RWPE2 (cell line): ENCODE results near the gene RPS6KA2.
A peak's percentile ranks its signal among the peaks of the same experiment; 100 is the strongest.

Experiments used
- ATAC-seq: fragments of 200-7000 bp; cut with Tn5 transposase; 3 replicates; pipeline ENCODE4 v1.9.1; 2021; ENCODE audit warnings: low read depth
- DNase-seq: peaks from one replicate; pipeline ENCODE4 v3.0.0-alpha.2; 2020; ENCODE audit warnings: low spot score
- H3K27ac ChIP-seq: fragments of 450-650 bp; 2 replicates; pipeline ENCODE4 v1.5.1; 2017; ENCODE audit warnings: mild to moderate bottlenecking; ENCODE audit not compliant: poor library complexity, severe bottlenecking
- H3K27me3 ChIP-seq: fragments of 250-450 bp; sonication (Bioruptor Pico); 2 replicates; pipeline ENCODE4 v1.5.1; 2021; ENCODE audit warnings: mild to moderate bottlenecking, moderate library complexity; ENCODE audit not compliant: insufficient read depth, poor library complexity, severe bottlenecking
- H3K36me3 ChIP-seq: fragments of 250-450 bp; sonication (Bioruptor Pico); 2 replicates; pipeline ENCODE4 v1.5.1; 2020; ENCODE audit warnings: low read depth, mild to moderate bottlenecking, moderate library complexity
- H3K4me1 ChIP-seq: fragments of 250-450 bp; sonication (Bioruptor Pico); 2 replicates; pipeline ENCODE4 v1.5.1; 2021; ENCODE audit warnings: mild to moderate bottlenecking, moderate library complexity; ENCODE audit not compliant: insufficient read depth, poor library complexity, severe bottlenecking
- H3K4me3 ChIP-seq: fragments of 250-450 bp; sonication (Bioruptor Pico); 2 replicates; pipeline ENCODE4 v1.5.1; 2021; ENCODE audit warnings: mild to moderate bottlenecking, moderate library complexity; ENCODE audit not compliant: severe bottlenecking
- H3K9me3 ChIP-seq: fragments of 250-450 bp; sonication (Bioruptor Pico); 2 replicates; pipeline ENCODE4 v1.5.1; 2021; ENCODE audit warnings: mild to moderate bottlenecking, moderate library complexity; ENCODE audit not compliant: severe bottlenecking
- TF ChIP-seq, protein P1 (sequence below): fragments of 450-650 bp; IDR thresholded peaks from one replicate; pipeline ENCODE4 v1.5.1; 2017; ENCODE audit warnings: mild to moderate bottlenecking, moderate library complexity; ENCODE audit not compliant: poor library complexity, severe bottlenecking

RPS6KA2 gene

DNA sequence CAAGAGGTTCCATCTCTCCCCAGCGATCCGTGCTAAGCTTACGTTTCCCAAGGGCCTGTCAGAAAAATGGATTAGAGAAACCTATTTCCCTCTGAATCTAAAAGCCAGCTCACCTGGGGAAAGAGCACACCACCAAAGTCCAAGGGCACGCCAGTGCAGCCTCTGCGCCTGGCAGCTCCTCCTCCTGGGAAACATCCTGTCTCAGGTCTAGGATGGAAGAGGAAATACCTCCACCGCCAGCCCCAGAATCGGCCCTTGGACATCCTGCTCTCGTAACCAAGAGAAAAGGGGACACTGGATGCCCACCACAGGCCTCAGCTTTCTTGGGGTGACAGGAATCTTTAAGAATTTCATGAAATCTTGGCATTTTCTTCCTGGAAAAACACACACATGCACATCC is 59.2 kb downstream of the RPS6KA2 start:
- H3K36me3 ChIP-seq = peaks cover 11% of the 10 kb centered on the region; the same call in 1 of the 2 replicates
- H3K27ac ChIP-seq = peak overlapping the region; percentile 83
- no peaks in the 10 kb centered on the region for H3K27me3 ChIP-seq
- no peak overlapping the region for H3K4me3 ChIP-seq
- ATAC-seq = no peak
- no peak for DNase-seq
- H3K4me1 ChIP-seq = peaks cover 33% of the 10 kb centered on the region
- no peaks in the 10 kb centered on the region for H3K9me3 ChIP-seq
- TF ChIP-seq, protein P1, sequence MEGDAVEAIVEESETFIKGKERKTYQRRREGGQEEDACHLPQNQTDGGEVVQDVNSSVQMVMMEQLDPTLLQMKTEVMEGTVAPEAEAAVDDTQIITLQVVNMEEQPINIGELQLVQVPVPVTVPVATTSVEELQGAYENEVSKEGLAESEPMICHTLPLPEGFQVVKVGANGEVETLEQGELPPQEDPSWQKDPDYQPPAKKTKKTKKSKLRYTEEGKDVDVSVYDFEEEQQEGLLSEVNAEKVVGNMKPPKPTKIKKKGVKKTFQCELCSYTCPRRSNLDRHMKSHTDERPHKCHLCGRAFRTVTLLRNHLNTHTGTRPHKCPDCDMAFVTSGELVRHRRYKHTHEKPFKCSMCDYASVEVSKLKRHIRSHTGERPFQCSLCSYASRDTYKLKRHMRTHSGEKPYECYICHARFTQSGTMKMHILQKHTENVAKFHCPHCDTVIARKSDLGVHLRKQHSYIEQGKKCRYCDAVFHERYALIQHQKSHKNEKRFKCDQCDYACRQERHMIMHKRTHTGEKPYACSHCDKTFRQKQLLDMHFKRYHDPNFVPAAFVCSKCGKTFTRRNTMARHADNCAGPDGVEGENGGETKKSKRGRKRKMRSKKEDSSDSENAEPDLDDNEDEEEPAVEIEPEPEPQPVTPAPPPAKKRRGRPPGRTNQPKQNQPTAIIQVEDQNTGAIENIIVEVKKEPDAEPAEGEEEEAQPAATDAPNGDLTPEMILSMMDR = no peak

DNA sequence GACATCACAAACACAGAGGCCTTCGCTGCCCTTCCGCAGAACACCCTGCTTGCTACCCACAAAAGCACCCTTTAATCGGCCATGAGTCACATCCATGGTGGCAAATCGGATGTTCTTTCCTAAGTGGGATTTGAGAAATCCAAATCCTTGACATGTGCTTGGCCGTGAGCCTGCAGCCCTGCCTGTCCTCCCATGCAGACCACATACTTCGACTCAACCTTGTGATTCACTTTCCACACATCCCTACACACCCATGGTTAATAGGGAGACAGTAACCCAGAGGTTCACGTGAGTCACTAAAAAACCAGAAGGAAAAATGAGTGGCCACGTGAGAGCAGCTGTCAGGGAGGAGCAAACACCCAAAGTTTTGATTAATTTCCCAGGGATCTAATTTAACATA is 59.9 kb downstream of the RPS6KA2 start:
- Histone ChIP-seq H3K36me3 (peaks cover 11% of the 10 kb centered on the region; the same call in 1 of the 2 replicates), H3K27ac (peak overlapping the region; percentile 83), H3K27me3 (no peaks in the 10 kb centered on the region), H3K4me1 (peaks cover 32% of the 10 kb centered on the region), H3K9me3 (no peaks in the 10 kb centered on the region), H3K4me3 (no peak overlapping the region)
- peak; percentile 90 for DNase-seq
- TF ChIP-seq, protein P1 = no peak
- ATAC-seq = peak; percentile 98

DNA sequence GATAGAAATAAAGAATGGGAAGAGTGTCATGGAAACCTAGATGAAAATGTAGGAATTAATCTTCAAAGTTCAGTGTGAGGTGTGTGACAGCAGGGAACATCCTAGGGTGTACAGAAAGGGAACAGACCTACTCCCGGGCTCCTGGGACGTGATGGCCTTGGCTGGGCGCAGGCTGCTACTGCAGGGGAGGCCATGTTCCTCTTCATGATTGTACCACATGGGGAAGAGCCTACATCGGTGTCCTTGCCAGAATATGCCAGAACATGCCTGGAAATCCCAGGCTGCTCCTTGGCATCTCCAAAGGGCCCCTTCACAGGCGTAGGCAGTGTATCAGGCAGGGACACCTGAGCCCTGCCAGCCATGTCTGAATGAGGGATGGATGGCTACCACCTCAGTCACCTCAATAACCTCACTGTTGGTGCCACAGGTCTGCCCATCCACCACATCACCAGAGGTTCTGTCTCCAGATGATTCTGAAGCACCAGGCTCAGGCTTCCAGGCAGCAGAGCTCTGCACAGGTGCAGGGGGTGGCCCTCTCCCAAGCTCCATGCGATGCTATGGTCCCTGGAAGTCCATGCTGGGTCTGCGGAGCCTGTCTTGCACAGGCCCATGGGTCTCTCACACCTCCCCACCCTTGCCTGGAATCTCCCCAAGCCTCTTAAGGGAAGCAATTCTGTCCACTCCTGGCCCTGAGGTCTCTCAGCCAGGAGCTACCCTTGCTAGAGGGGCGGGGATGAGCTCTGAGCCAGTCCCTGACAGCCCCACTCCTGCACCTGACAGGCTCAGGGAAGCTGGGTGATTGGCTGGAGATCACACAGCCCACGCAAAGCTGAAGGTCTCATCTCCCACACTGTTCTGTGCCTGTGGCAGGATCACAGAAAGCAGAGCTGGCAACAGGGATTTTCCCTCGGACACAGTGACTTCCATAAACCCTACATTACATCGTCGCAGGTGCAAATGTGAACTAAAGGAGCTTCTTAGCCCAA is 60.7 kb downstream of the RPS6KA2 start:
- TF ChIP-seq, protein P1 = no peak
- Histone ChIP-seq H3K27me3 (no peaks in the 10 kb centered on the region), H3K27ac (peak overlapping the region; percentile 83), H3K9me3 (no peaks in the 10 kb centered on the region), H3K4me1 (peaks cover 26% of the 10 kb centered on the region), H3K4me3 (no peak overlapping the region), H3K36me3 (peaks cover 11% of the 10 kb centered on the region; the same call in 1 of the 2 replicates)
- ATAC-seq = no peak
- no peak for DNase-seq

DNA sequence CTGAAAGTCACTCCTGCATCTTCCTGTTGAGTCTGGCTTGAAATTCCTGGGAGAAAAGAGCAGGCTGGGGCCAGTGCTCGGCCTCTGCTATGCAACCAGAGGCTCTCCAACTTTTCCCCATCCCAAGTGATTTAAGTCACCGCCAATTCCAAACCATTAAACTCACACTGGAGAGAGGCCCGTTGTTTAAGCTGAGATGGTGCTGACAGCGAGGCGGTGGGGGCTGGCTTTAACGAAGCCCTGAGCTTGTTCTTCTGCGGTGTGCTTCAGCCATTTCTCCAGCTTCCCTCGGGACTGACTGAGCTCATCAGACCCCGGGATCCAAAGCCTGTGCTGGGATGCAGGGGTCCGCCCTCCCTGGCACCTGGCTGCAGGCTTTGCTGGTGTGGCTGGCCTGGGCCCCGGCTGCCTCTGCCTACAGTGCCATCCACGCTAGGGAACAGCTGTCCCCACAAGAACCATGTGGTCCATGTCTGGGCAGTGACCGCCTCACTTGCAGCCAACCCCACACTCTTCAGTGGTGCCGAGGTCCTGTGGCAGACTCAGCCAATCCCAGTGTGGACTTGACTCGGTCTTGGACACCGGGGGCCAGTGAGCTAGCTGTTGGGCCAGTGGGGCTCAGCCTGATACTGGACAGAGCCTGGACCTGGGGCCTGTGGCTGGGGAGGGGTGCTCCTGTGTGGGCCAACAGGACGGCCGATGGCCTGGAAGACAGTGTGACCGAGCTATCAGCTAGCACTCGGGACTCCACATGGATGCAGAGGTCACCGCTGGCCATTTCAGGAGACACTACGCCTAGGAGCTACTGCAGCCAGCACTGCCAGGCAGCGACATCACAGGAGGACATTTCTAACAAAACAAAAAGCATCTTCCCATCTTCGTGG is 61.7 kb downstream of the RPS6KA2 start:
- DNase-seq (no peak), ATAC-seq (no peak)
- peaks cover 11% of the 10 kb centered on the region; the same call in 1 of the 2 replicates for H3K36me3 ChIP-seq
- H3K27me3 ChIP-seq = no peaks in the 10 kb centered on the region
- peaks cover 20% of the 10 kb centered on the region for H3K4me1 ChIP-seq
- H3K4me3 ChIP-seq = no peak overlapping the region
- no peaks in the 10 kb centered on the region for H3K9me3 ChIP-seq
- TF ChIP-seq, protein P1 = no peak
- H3K27ac ChIP-seq = peak overlapping the region; percentile 83
